Measurements from ENCODE around the gene GET4.

GRCh38 chr7:832968-833424 lies 43.4 kb upstream of the GET4 start:
- TF ChIP-seq SIN3A (IDR thresholded peaks at IDR 0.05; ENCODE audit: borderline replicate concordance, insufficient read depth, low read depth, low read length): no peak
- no peak for TF ChIP-seq POLR2AphosphoS5 (IDR thresholded peaks at IDR 0.05; ENCODE audit: low read depth, low read length)

Data from Panc1 (cell line).